HS-5 (cell line): Measurements from ENCODE around the gene TEX261.
"Not testable (repeated sequence)": the region's sequence is repeated elsewhere in the genome, so short reads cannot be mapped to it uniquely, and the experiment has no call there.

ENCODE experiments used
- DNase-seq: peaks from one replicate; pipeline ENCODE4 v3.0.0-alpha.2; 2012; ENCODE audit warnings: low read depth

The TEX261 gene

GRCh38 chr2:70994699-70995425 lies at the start of gene TEX261:
TEX261 (minus strand) TSS chr2:70994873; CDS start chr2:70994757, 116 bp downstream.
- no peak for DNase-seq

DNA sequence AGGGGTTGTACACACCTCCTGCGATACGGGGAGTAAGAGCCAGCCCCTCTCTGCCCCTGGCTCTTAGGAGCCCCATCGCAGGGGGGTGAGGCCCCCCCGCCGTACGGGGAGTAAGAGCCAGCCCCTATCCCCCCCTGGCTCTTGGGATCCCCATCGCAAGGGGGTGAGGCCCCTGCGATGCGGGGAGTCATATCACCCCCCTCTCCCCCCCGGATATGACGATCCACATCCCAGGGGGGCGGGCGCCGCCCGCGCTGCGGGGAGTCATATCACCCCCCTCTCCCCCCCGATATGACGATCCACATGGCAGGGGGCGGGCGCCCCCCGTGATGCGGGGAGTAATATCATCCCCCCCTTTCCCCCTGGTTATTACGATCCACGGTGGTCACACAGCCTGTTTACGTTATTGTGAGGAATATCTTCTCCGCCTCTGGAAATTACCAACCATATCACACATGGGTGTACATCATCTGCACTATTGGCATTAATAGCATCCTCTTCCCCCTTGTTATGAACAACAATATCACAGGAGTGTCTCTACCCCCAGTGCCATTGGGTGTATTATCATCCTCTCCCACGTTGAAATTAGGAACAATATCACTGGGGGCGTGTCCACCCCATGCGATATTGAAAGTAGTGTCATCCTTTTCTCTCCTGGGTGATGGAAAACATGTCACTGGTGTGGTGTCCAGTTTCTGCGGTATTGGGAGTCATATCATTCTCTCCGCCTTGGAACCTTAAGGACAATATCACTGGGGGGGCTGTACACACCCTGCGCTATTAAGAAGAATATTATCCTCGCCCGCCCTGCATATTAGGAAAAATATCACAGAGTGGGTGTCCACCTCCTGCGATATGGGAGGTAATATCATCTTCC lies 49.1 kb upstream of the TEX261 start:
- no peak for DNase-seq

GRCh38 chr2:71042287-71042686 lies 47.6 kb upstream of the TEX261 start:
- no peak for DNase-seq

- not testable (repeated sequence) for DNase-seq
Measured at GRCh38 chr2:71036296-71036695, 41.6 kb upstream of the TEX261 start.

- DNase-seq: not testable (repeated sequence)
Measured at GRCh38 chr2:71023553-71024243, 29.0 kb upstream of the TEX261 start.

DNA sequence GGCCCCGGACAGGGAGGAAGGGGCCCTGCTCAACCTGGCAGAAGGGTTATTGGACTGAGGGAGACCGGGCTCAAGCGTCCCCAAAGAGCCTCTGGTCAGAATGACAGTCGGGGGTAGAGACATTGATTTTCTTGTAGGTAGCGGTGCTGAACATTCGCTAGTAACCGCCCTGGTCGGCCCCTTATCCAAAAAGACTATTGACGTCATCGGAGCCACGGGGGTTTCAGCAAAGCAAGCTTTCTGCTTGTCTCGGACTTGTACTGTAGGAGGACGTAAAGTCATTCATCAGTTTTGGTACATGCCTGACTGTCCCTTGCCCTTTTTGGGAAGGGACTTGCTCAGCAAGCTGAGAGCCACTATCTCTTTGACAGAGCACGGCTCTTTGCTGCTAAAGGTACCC lies 26.7 kb upstream of the TEX261 start:
- not testable (repeated sequence) for DNase-seq

- DNase-seq: not testable (repeated sequence)
Measured at GRCh38 chr2:71019989-71020388, 25.3 kb upstream of the TEX261 start.

DNA sequence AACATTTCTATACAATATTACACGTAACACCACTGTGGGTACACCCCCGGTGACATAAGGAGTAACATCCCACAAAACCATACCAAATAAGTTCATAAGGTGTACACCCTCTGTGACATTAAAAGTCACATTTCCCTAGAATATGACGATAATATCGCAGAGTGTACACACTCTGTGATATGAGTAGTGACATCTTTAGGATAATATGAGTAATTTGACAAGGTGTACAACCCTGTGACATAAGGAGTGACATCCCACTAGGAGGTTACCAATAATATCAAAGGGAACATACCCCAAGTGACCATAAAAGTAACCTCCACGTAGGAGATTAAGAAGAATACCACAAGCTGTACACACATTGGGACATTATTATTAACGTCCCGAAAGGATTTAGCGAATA lies 24.0 kb upstream of the TEX261 start:
- DNase-seq: no peak

GRCh38 chr2:71011786-71012185 lies 17.1 kb upstream of the TEX261 start:
- DNase-seq: not testable (repeated sequence)

DNA sequence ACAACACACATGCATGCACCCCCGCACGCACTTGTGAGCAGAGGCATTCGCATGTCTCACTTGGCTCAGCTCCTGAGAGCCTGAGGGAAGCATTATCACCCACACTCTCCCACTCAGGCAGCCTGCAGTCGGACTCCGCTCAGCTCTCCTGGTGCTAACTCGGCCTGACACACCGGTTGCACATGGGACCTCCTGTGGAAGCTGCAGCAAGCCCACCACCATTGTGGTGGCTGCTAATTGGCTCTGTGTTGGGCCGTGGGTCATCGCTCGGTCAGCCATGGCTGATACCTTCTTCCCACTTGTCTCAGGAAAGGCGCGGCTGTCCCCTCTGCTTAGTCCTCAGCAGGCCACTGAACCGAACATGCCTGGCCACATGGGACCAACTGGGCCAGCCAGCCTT lies 13.7 kb upstream of the TEX261 start:
- DNase-seq: no peak

- DNase-seq: no peak
Measured at GRCh38 chr2:71006955-71007799, 12.5 kb upstream of the TEX261 start.

DNA sequence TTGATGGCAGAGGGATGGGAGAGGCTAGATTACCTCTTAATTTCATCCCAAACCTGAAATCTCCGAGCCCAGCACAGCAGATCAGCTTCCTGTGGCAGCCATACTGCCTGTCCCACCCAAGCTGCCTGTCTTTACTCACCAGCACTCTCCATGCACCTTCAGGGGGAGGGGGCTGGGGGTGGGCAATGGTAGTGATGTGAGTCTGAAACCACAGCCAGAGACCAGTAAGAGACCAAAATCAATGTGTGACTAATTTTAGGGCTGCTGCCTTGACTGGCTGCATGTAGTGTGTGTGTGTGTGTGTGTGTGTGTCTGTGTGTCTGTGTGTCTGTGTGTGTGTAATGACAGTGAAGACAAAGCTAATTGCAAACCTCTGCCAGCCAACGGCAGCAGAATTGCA lies 11.7 kb upstream of the TEX261 start:
- DNase-seq: no peak

- DNase-seq: no peak
Measured at GRCh38 chr2:71005271-71006202, 10.9 kb upstream of the TEX261 start.

DNA sequence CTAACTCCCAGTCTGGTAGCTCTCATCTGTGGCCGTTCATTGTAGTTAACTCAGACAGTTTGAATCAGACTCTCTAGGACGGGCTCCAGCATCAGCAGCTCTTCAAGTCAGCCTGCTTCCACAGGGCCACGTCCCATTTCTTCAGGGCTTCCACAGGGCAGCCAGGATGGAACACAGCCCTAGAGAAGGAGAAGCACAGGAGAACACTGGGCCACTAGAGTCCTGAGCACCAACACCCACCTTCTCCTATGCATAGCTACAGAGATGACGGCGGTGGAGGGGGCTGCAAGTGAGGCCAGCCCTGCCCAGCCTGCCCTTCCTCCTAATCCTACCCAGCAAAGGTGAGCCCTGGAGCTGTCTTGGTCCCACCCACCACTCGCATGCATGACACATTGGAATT lies 10.2 kb upstream of the TEX261 start:
- DNase-seq: no peak

DNA sequence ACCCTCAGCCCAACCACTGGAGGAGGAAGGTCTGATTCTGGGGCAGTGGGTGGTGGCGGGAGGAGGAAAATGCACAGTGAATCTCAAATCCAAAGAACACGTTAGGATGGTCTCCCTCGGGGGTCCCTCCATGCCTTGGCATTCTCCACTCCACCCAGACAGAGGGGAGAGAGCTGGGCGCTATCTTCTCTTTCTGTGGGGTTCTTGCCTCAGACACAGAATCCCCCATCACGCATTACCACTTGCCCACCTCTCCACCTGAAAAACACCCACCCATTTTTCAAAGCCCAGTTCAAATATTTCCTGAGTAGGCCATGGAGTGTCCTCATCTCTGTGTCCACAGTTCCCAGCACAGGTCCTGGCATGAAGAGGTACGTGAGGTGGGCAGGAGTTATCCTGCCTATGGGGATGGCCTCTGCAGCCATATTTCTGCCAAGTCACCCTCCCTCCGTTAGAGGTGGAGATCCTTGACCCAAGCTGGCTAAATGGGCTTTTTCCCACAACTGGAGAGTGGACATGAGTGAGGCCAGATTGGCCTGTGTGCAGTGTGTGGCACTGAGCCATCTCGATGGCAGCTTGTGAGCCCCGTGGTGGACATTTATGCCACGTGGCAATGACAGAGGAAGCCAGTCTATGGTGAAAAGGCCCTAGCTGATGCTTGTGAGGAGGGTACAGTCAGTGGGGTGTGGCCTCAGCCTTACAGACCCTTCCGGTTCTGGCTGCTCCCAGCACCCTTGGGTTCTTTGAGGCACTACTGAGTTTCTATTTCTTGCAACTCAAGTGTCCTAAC lies 9.5 kb upstream of the TEX261 start:
- DNase-seq: no peak

- no peak for DNase-seq
Measured at GRCh38 chr2:71003396-71003795, 8.7 kb upstream of the TEX261 start.

- no peak for DNase-seq
Measured at GRCh38 chr2:71001981-71002570, 7.4 kb upstream of the TEX261 start.

GRCh38 chr2:71001592-71001927 lies 6.9 kb upstream of the TEX261 start:
- no peak for DNase-seq

GRCh38 chr2:71000780-71001591 lies 6.3 kb upstream of the TEX261 start:
- no peak for DNase-seq
